Loucy (cell line): ENCODE results near the gene PFDN1.

Experiments
- CTCF ChIP-seq: fragments of 200-600 bp; sonication (generic); conservative IDR thresholded peaks from 2 replicates; pipeline ENCODE4 v1.5.1; 2014; ENCODE audit warnings: mild to moderate bottlenecking, antibody characterized with exemption, low read length
- EZH2phosphoT487 ChIP-seq: fragments of 200-600 bp; IDR thresholded peaks from 2 replicates; pipeline ENCODE4 v1.6.1; 2018; ENCODE audit warnings: antibody characterized with exemption, mild to moderate bottlenecking, moderate library complexity, borderline replicate concordance

- no peak for TF ChIP-seq EZH2phosphoT487
- no peak for TF ChIP-seq CTCF
These were observed 24.7 kb upstream of the PFDN1 start for GRCh38 chr5:140327589-140327988.
